Stimulated activated CD8-positive, alpha-beta memory T cell treated with anti-CD3 and anti-CD28 coated beads, Interleukin-15, amount 100 ng/mL, for 4 hours (primary cell): ENCODE measurements around the gene FEN1.

Experiments
- DNase-seq, 2 donors: peaks; one replicate each; pipeline ENCODE4 v3.0.0-alpha.2; 2020; ENCODE audit warnings: low read depth in 2 of 2

The FEN1 gene

GRCh38 chr11:61817471-61818202 is 24.9 kb downstream of the FEN1 start:
- no peak for DNase-seq

- DNase-seq: no peak
Observed at GRCh38 chr11:61820174-61820573, 27.5 kb downstream of the FEN1 start.

- DNase-seq: no peak
Observed at GRCh38 chr11:61826930-61827570, 34.3 kb downstream of the FEN1 start.

DNA sequence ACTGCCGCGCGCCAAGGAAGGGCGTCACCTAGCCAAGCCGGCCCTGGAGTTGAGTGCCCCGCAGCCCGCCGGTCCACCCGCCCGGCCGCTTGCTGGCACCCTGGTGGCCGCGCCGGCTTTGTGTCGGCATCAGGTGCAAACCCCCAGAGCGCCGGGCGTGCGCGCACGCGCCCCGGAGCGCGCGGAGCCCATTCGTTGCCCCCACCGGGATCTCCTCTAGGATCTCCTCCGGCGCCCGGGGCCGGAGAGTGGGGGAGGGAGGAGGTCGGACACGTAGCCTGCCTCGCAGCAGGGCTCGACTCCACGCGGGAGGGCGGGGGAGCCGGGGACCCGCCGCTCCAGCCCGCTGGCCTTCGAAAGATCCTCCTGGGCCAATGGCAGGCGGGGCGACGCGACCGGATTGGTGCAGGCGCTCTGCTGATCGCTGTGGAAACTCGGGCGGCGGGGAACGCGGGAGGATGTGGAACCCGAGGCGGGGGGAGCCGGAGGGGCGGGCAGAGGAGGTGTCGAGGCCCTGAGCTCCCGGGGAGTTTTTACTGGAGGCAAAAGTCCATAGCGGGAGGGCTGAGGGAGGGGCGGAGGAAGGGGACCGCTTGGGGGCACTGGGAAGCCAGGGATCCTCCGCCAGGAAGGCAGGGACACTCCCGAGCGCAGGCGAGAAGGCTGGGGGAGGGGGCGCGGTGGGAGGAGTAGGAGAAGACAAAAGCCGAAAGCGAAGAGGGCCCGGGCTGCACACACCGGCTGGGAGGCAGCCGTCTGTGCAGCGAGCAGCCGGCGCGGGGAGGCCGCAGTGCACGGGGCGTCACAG is 35.1 kb downstream of the FEN1 start, which contains the start of gene FADS2:
TSS of gene FADS2 (plus strand) at position 730 of the 808 bp plus-strand sequence. CDS start 91 bp downstream, outside the sequence.
- DNase-seq: peak in 1 of 2 donors; percentile 56

DNA sequence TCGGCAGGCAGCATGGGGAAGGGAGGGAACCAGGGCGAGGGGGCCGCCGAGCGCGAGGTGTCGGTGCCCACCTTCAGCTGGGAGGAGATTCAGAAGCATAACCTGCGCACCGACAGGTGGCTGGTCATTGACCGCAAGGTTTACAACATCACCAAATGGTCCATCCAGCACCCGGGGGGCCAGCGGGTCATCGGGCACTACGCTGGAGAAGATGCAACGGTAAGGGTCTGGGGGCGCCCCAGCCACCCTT is 35.6 kb downstream of the FEN1 start:
- no peak for DNase-seq

- DNase-seq: no peak
Observed at GRCh38 chr11:61828629-61829407, 36.1 kb downstream of the FEN1 start.

DNA sequence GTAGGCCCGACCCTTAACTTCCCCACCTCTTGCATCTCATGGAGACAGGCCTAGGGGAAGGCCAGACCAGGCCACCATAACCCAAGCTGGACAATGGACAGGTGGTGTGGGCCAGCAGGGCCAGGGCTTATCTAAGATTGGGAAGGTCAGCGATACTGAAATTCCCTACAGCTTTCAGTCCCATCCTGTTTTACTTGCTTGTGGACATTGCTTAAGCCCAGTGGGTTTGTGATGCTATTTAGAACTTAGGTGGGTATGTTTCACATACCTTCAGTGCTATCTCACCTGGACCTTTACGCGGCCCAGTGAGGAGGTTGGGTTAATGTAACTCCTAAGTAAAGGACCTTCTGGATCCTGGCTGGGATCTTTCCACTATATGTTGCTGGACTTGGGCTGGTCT is 37.1 kb downstream of the FEN1 start:
- DNase-seq: no peak

DNA sequence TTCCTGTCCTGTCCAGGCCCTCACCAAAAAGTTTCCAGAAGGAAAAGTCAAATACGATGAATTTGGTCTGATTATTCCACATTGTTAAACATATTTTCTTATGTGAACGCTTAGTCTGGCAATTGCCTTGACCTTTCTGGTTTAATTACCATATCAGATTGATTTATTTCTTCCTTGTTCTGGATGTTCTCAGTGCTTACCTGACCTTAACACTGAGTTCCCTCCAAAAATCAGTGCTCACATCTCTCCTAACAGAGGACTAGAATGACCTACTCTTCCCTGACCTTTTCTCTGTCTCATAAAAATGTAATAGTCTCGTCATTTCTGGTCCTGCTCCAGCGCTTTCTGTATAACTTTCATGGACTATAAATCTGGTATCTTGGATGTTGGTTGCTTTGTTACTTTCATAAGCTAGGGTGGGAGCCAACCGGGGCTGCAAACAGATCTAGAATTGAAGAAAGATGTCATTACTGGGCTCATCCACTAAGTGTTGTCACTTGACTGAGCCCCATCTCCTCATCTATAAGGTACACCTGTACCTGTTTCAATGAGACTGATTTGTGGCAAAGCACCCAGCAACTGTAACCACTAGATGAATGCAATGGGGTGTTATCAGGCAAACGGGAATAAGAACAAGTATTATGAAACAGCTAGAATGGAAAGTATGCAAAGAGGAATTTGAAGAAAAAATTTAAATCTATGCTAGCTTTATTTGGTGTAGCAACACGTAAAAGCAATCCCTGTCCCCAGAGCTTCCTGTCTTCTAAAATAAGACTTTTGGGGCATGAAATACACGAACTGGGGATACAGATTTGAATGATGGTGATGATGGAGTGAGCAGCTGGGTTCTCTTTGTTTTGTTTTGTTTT is 37.8 kb downstream of the FEN1 start:
- DNase-seq: no peak

DNA sequence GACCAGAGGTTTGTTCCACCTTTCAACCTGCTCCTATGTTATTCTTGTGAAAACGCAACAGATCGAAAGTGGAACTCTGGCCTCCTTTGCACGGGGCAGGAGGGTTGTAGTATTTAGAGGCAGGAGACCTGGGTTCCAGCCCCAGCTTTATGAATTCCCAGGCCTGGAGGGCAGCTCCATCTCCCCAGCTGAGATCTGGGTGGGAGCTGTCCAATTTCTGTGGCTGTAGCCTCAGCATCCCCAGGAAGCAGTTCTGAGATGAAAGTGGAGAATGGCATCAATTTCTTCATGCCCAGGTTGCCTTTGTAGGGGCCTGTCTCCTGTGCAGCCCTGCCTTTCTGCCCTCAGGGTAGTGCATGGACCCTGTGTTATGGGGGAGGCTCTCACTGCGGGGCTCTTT is 39.5 kb downstream of the FEN1 start:
- DNase-seq: no peak

DNA sequence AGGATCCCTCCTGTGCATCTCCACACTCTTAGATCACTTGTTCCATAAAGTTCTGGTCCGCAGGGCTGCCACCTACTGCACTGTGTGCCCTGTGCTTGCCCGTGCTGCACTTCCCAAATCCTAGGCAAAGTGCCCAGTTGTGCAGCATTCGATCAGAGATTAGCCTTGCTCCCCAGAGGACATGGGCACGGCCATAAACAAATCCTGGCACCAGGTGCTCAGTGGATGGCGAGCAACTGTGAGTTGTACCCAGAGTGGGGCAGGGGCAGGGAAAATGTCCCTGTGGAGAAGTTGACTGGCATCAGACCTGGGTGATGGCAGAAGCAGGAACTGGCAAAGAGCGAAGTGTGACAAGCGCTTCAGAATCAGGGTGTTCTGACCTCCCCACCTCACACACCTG is 40.0 kb downstream of the FEN1 start:
- no peak for DNase-seq

GRCh38 chr11:61833471-61833870 is 40.8 kb downstream of the FEN1 start:
- DNase-seq: no peak

DNA sequence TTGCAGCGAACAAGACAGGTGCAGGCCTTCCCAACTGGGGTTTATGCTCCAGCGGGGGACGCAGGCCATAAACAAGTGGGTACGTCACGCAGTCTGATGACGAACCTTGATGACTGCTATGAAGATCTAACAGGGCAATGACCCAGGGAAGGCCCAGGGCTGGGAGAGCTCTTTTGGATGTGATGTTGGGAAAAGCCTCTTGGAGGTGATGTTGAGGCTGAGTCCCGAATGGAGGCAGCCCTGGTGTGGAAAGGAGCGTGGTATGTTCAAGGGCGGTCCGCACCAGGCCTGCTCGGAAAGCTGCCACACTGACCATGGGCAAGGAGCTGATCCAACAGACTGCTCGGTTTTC is 41.2 kb downstream of the FEN1 start:
- DNase-seq: no peak

DNA sequence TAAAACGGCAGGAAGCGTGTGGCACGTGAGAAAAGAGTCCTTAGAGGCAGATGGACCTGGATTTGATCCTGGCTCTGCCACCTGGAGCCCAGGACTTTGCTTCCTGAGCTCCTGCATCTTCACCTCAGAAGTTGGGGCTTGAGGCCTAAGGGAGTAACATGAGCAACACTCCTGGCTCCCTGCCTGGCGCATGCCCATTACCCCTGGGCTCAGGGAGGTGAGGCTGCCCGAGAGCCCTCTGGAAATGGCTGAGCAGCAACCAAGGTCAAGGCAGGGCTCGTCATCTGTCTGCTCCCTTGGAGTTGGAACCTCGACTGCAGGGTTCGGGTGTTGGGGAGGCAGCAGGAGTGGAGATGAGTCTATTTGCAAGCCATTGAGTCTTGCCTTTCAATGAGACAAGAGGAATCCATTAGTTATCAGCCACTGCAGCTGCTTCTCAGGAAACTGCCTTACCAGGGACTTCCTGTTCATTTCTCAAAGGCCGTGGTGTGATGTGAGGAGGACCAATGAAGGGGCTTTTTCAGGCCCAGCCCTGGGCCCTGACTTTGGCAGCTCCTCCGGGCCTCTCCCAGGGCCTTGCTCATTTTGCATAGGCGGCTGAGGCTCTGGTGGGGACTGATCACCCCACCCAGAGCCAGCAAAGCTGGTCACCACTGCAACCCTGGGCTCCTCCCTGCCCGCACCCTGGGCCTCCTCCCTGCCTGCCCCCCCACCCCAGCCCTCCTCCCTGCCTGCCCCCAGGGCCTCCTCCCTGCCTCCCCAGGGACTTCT is 41.8 kb downstream of the FEN1 start:
- DNase-seq: no peak

GRCh38 chr11:61836193-61836592 is 43.5 kb downstream of the FEN1 start:
- DNase-seq: no peak

GRCh38 chr11:61837411-61838005 is 44.8 kb downstream of the FEN1 start:
- no peak for DNase-seq

- no peak for DNase-seq
Observed at GRCh38 chr11:61838501-61838900, 45.8 kb downstream of the FEN1 start.

- DNase-seq: no peak
Observed at GRCh38 chr11:61838921-61839320, 46.2 kb downstream of the FEN1 start.

DNA sequence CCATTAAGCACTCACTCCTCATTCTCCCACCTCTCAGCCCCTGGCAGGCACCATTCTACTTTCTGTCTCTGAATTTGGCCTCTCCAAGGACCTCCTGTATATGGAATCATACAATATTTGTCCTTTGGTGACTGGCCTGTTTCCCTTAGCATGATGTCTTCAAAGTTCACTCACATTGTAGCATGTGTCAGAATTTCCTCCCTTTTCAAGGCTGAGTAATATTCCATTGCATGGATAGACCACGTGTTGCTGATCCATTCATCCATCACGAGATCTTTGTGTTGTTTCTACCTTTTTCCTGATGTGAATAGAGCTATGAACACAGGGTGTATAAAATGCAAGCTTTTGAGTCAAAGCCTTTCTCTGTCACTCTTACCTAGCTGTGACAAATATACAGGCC is 47.0 kb downstream of the FEN1 start:
- no peak for DNase-seq

- DNase-seq: no peak
Observed at GRCh38 chr11:61840371-61840770, 47.7 kb downstream of the FEN1 start.
